WI38 (cell line): ENCODE measurements around the gene KRTAP5-4.
A peak's percentile ranks its signal among the peaks of the same experiment; 100 is the strongest.

Experiments used
- H3K4me3 ChIP-seq: 2 replicates; pipeline ENCODE4 v1.5.1; 2011; ENCODE audit warnings: low read depth, mild to moderate bottlenecking, control low read depth, low read length
- TF ChIP-seq, protein P1 (sequence below): IDR thresholded peaks from 2 replicates; pipeline ENCODE4 v1.5.1; 2012; ENCODE audit warnings: low read depth, mild to moderate bottlenecking, control low read depth, low read length

Gene KRTAP5-4

GRCh38 chr11:1644601-1645356 lies 22.8 kb upstream of the KRTAP5-4 start:
- H3K4me3 ChIP-seq: no peak overlapping the region
- TF ChIP-seq, protein P1, sequence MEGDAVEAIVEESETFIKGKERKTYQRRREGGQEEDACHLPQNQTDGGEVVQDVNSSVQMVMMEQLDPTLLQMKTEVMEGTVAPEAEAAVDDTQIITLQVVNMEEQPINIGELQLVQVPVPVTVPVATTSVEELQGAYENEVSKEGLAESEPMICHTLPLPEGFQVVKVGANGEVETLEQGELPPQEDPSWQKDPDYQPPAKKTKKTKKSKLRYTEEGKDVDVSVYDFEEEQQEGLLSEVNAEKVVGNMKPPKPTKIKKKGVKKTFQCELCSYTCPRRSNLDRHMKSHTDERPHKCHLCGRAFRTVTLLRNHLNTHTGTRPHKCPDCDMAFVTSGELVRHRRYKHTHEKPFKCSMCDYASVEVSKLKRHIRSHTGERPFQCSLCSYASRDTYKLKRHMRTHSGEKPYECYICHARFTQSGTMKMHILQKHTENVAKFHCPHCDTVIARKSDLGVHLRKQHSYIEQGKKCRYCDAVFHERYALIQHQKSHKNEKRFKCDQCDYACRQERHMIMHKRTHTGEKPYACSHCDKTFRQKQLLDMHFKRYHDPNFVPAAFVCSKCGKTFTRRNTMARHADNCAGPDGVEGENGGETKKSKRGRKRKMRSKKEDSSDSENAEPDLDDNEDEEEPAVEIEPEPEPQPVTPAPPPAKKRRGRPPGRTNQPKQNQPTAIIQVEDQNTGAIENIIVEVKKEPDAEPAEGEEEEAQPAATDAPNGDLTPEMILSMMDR: no peak

DNA sequence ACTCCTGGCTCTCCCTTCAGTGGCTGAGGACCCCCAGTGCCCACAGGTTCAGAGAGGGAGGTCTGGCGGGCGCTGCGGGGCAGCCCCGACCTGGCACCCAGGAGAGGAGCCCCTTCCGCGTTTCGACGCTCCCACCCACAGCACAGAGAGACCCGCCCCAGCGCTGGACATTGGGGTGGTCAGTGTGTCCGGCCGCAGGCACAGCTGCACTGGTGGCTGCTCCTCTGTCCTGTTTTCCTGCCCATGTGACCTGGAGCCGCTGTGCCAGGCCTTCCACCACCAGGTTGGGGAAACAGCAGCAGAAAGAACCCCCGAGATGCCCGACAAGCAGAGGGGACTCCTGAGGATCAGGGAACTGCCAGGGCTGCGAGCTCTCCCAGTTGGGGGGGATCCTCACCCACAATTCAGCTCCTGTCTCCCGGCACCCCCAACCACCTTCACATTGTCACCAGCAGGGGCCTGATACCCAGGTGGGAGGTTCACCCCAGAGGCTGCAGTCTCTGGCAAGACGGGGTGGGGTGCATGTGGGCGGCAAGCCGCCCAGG lies 21.3 kb upstream of the KRTAP5-4 start:
- TF ChIP-seq, protein P1: no peak

DNA sequence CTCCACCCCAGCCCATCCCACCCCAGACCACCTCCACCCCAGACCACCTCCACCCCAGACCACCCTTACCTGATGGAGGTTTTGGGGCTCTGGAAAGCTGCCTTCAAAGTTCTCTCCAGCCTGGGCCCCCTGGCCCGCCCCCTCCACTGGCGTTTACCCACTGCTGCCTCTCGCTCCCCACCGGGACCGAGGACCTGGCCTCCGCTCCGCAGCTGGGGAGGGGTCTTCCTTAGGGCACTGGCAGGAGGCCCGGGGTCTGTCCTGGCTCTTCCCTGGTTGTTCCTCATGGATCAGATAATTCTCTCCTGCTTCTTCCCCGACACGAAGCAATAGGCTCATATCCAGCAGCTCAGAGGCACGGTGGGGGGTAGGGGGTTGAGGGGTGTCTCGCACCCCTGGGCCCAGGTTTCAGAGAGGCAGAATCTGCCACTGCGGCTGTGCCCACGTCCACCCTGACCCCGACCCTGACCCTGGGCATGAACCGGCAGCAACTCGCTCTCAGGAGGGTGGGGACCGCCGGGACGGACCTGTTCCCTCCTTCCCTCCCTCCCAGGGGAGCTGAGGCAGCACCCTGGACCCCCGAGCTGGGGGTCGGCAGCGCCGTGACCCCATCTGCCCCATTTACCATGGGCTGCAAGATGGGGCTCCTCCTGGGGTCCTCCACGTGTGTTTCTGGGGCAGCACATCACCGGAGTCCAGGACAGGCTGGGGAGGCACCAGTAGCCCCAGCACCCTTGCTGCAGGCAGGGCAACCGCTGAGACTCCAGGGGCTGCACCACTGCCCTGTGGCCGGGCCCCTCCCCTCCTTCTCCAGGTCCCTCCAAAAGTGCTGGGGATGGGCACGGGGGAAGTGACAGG lies 20.6 kb upstream of the KRTAP5-4 start:
- TF ChIP-seq, protein P1: no peak
- H3K4me3 ChIP-seq: no peak overlapping the region

More for the DNA sequence above, 21.3 kb upstream of the KRTAP5-4 start:
- no peak overlapping the region for H3K4me3 ChIP-seq

GRCh38 chr11:1641096-1641495 lies 19.2 kb upstream of the KRTAP5-4 start:
- no peak overlapping the region for H3K4me3 ChIP-seq
- TF ChIP-seq, protein P1: no peak

DNA sequence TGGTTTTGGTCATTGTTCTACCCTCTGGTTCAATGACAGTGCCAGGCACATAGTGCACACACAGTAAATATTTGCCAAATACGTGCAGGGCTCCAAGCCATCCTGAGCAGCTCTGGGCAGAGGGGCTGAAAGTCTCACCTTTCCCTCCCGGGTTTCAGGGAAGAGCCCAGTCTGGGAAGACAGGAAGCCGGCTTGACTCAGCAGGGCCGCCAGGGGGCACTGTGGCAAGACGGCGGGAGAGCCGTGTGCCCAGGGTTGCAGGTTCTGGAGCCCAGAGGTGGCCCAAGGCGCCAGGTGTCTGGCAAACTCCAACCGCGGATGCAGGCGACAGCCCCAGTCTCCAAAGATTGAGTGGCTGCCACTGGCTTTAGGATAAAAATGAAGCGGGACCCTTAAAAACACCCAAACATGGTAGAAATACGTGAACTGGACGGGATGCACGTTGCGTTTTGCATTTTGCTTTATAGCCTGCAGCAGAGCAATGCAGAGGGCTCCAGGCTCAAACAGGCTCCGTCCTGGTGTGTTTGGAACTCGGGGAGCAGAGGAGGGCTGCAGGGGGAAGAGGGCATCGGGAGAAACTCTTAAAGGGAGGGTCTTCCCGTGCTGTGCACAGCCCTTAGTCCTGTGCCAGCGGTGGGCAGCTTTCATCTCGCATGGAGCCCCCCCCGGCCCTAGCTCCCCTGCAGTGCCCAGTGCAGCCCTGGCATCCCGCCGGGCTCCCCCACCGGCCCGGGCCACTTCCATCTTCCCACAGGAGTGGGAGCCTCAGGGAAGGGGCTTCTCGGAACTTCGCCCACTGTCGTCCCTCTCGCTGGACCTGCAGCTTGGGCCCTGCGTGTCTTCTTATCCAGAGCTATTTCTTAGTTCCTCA lies 18.4 kb upstream of the KRTAP5-4 start:
- H3K4me3 ChIP-seq: no peak overlapping the region
- TF ChIP-seq, protein P1: peak; percentile 91

DNA sequence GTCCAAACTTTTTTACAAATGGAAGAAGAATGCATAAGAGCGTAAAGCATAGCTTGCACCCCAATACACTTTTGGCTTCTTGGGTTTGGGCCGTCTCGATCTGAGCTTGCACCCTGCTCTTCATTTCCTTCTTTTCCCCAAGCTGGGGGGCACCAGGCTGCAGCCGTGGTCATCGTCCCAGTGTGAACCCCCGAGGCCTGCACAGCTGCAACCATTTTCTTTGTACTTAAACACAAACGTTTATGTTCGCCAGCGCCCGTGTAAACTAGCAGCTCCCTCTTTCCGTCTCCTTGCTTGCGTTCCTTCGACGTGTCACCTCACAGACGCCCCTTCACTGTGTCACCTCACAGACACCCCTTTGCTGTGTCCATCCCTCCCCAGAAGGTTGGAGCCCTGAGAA lies 17.7 kb upstream of the KRTAP5-4 start:
- TF ChIP-seq, protein P1: no peak
- no peak overlapping the region for H3K4me3 ChIP-seq
